ENCODE data around the gene VPS13D.
"Not testable (repeated sequence)": the region's sequence is repeated elsewhere in the genome, so short reads cannot be mapped to it uniquely, and the experiment has no call there.

VPS13D gene

GRCh38 chr1:12219800-12220199, 10.0 kb upstream of the VPS13D start:
- no peak overlapping the region for H3K4me3 ChIP-seq (ENCODE audit: low read depth, low read length)
- DNase-seq (ENCODE audit: low read depth): no peak

GRCh38 chr1:12220890-12221289, 8.9 kb upstream of the VPS13D start:
- TF ChIP-seq CTCF (IDR thresholded peaks at IDR 0.05; ENCODE audit: low read depth, low read length) (no peak), MAX (IDR thresholded peaks at IDR 0.05; ENCODE audit: low read depth, low read length) (no peak), POLR2A (IDR thresholded peaks at IDR 0.05; ENCODE audit: extremely low read depth, insufficient read length) (no peak), MYC (IDR thresholded peaks at IDR 0.05; ENCODE audit: low read depth, low read length) (no peak)
- no peak for DNase-seq (ENCODE audit: low read depth)
- no peak overlapping the region for H3K4me3 ChIP-seq (ENCODE audit: low read depth, low read length)

More at GRCh38 chr1:12219800-12220199, 10.0 kb upstream of the VPS13D start:
- no peak for TF ChIP-seq MAX (IDR thresholded peaks at IDR 0.05; ENCODE audit: low read depth, low read length)
- no peak for TF ChIP-seq MYC (IDR thresholded peaks at IDR 0.05; ENCODE audit: low read depth, low read length)
- no peak for TF ChIP-seq POLR2A (IDR thresholded peaks at IDR 0.05; ENCODE audit: extremely low read depth, insufficient read length)
- no peak for TF ChIP-seq CTCF (IDR thresholded peaks at IDR 0.05; ENCODE audit: low read depth, low read length)

GRCh38 chr1:12222700-12223099, 7.1 kb upstream of the VPS13D start:
- not testable (repeated sequence) for DNase-seq (ENCODE audit: low read depth)

GRCh38 chr1:12224092-12224491, 5.7 kb upstream of the VPS13D start:
- DNase-seq (ENCODE audit: low read depth): not testable (repeated sequence)

More at GRCh38 chr1:12222700-12223099, 7.1 kb upstream of the VPS13D start:
- H3K4me3 ChIP-seq (ENCODE audit: low read depth, low read length): not testable (repeated sequence)

GRCh38 chr1:12228979-12229378, 851 bp upstream of the VPS13D start:
- no peak for DNase-seq (ENCODE audit: low read depth)
- TF ChIP-seq MYC (IDR thresholded peaks at IDR 0.05; ENCODE audit: low read depth, low read length) (no peak), MAX (IDR thresholded peaks at IDR 0.05; ENCODE audit: low read depth, low read length) (no peak), CTCF (IDR thresholded peaks at IDR 0.05; ENCODE audit: low read depth, low read length) (no peak)
- no peak overlapping the region for H3K4me3 ChIP-seq (ENCODE audit: low read depth, low read length)

More at GRCh38 chr1:12224092-12224491, 5.7 kb upstream of the VPS13D start:
- H3K4me3 ChIP-seq (ENCODE audit: low read depth, low read length): not testable (repeated sequence)

GRCh38 chr1:12229386-12229834, 420 bp upstream of the VPS13D start:
- no peak for TF ChIP-seq MAX (IDR thresholded peaks at IDR 0.05; ENCODE audit: low read depth, low read length)
- TF ChIP-seq MYC (IDR thresholded peaks at IDR 0.05; ENCODE audit: low read depth, low read length): no peak
- no peak for TF ChIP-seq CTCF (IDR thresholded peaks at IDR 0.05; ENCODE audit: low read depth, low read length)
- H3K4me3 ChIP-seq (ENCODE audit: low read depth, low read length): no peak overlapping the region

GRCh38 chr1:12230549-12231275, 882 bp downstream of the VPS13D start:
- DNase-seq (ENCODE audit: low read depth): peak; percentile 26
- TF ChIP-seq POLR2A (IDR thresholded peaks at IDR 0.05; ENCODE audit: extremely low read depth, insufficient read length): no peak
- TF ChIP-seq MAX (IDR thresholded peaks at IDR 0.05; ENCODE audit: low read depth, low read length): no peak
- TF ChIP-seq CTCF (IDR thresholded peaks at IDR 0.05; ENCODE audit: low read depth, low read length): no peak
- no peak for TF ChIP-seq MYC (IDR thresholded peaks at IDR 0.05; ENCODE audit: low read depth, low read length)
- H3K4me3 ChIP-seq (ENCODE audit: low read depth, low read length): peak overlapping the region; percentile 80

More at GRCh38 chr1:12229386-12229834, 420 bp upstream of the VPS13D start:
- DNase-seq (ENCODE audit: low read depth): no peak
